Coronary artery (tissue), 2 donors: ENCODE measurements around the gene AP3S1.

ENCODE experiments used
- DNase-seq: peaks from one replicate; pipeline ENCODE4 v3.0.0-alpha.2; 2017; ENCODE audit warnings: low spot score
- H3K27ac ChIP-seq, 2 donors: fragments of 200-600 bp; sonication (generic); one replicate each; pipeline ENCODE4 v1.5.1; 2016 to 2019
- H3K4me3 ChIP-seq: fragments of 200-600 bp; sonication (generic); 2 replicates; pipeline ENCODE4 v1.5.1; 2016; ENCODE audit warnings: mild to moderate bottlenecking, moderate library complexity
- CTCF ChIP-seq: fragments of 200-600 bp; sonication (generic); IDR thresholded peaks from one replicate; pipeline ENCODE4 v1.5.1; 2019; ENCODE audit warnings: antibody characterized with exemption

AP3S1 gene

DNA sequence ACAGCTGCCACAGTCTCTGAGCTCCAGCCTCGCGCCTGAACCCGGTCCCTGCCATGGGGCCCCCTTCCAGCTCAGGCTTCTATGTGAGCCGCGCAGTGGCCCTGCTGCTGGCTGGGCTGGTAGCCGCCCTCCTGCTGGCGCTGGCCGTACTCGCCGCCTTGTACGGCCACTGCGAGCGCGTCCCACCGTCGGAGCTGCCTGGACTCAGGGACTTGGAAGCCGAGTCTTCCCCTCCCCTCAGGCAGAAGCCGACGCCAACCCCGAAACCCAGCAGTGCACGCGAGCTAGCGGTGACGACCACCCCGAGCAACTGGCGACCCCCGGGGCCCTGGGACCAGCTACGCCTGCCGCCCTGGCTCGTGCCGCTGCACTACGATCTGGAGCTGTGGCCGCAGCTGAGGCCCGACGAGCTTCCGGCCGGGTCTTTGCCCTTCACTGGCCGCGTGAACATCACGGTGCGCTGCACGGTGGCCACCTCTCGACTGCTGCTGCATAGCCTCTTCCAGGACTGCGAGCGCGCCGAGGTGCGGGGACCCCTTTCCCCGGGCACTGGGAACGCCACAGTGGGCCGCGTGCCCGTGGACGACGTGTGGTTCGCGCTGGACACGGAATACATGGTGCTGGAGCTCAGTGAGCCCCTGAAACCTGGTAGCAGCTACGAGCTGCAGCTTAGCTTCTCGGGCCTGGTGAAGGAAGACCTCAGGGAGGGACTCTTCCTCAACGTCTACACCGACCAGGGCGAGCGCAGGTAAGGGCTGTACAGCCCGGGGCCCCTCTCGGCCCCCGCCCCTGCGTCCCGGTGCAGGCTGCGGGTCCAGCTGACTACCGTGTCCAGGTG lies 121.0 kb downstream of the AP3S1 start:
- H3K4me3 ChIP-seq = peak overlapping the region; percentile 67
- peak overlapping the region in 1 of 2 donors; percentile 64 for H3K27ac ChIP-seq
- no peak for TF ChIP-seq CTCF
- no peak for DNase-seq

GRCh38 chr5:115963566-115963965 lies 121.8 kb downstream of the AP3S1 start:
- H3K27ac ChIP-seq = no peak overlapping the region
- H3K4me3 ChIP-seq = peak overlapping the region; percentile 67
- TF ChIP-seq CTCF = no peak
- no peak for DNase-seq
